Keratinocyte (primary cell): Measurements from ENCODE around the gene ZNF185. TPM values are rescaled to one million over a fixed set of nuclear protein-coding genes. Genes with fewer than 3 reads are reported as not detected.

Experiments used
- DNase-seq: peaks from one replicate; pipeline ENCODE4 v3.0.0-alpha.2; 2011; ENCODE audit warnings: low read depth, missing footprints, low spot score
- FAIRE-seq: peaks from 2 replicates; lab custom pipeline; 2011; peaks lifted over from hg19 to GRCh38; lab: Jason Lieb, UNC
- H2AFZ ChIP-seq: 2 replicates; pipeline ENCODE4 v1.6.0; 2012; ENCODE audit warnings: low read length, control low read depth, inconsistent platforms; ENCODE audit not compliant: control insufficient read depth
- H3K27ac ChIP-seq: 2 replicates; pipeline ENCODE4 v1.5.1; 2011; ENCODE audit warnings: low read length; ENCODE audit not compliant: control insufficient read depth, insufficient read depth
- H3K27me3 ChIP-seq: 3 replicates; pipeline ENCODE4 v1.6.0; 2011; ENCODE audit warnings: low read length; ENCODE audit not compliant: control insufficient read depth, insufficient read depth; ENCODE audit errors: extremely low read depth
- H3K36me3 ChIP-seq, 2 experiments: 2 replicates in 1 of 2; 3 replicates in 1 of 2; pipeline ENCODE4 v1.5.1; 2011; ENCODE audit warnings: low read length in 2 of 2, mild to moderate bottlenecking in 1 of 2; ENCODE audit not compliant: control insufficient read depth in 2 of 2, insufficient read depth in 2 of 2; ENCODE audit errors: extremely low read depth in 1 of 2
- H3K4me1 ChIP-seq: 3 replicates; pipeline ENCODE4 v1.5.1; 2011; ENCODE audit warnings: low read length; ENCODE audit not compliant: control insufficient read depth, insufficient read depth; ENCODE audit errors: extremely low read depth
- H3K4me2 ChIP-seq: 3 replicates; pipeline ENCODE4 v1.6.0; 2011; ENCODE audit warnings: low read depth, low read length; ENCODE audit not compliant: control insufficient read depth, insufficient read depth; ENCODE audit errors: extremely low read depth
- H3K4me3 ChIP-seq, 3 experiments: fragments of 200-600 bp in 1 of 3; sonication (generic) in 1 of 3; 2 replicates in 2 of 3; 3 replicates in 1 of 3; pipeline ENCODE4 v1.5.1; 2011 to 2016; ENCODE audit warnings: low read length in 3 of 3, mild to moderate bottlenecking in 3 of 3, control low read depth in 2 of 3, inconsistent platforms in 1 of 3, low read depth in 1 of 3, mixed read lengths in 1 of 3, mixed run types in 1 of 3, moderate library complexity in 1 of 3; ENCODE audit not compliant: control insufficient read depth in 2 of 3, insufficient read depth in 2 of 3; ENCODE audit errors: extremely low read depth in 1 of 3
- H3K79me2 ChIP-seq: 2 replicates; pipeline ENCODE4 v1.6.0; 2012; ENCODE audit warnings: low read length; ENCODE audit not compliant: control insufficient read depth, insufficient read depth
- H3K9ac ChIP-seq: 3 replicates; pipeline ENCODE4 v1.6.0; 2011; ENCODE audit warnings: low read length; ENCODE audit not compliant: control insufficient read depth, insufficient read depth; ENCODE audit errors: extremely low read depth
- H3K9me1 ChIP-seq: 3 replicates; pipeline ENCODE4 v1.6.0; 2011; ENCODE audit warnings: low read length; ENCODE audit not compliant: control insufficient read depth, insufficient read depth; ENCODE audit errors: extremely low read depth
- H3K9me3 ChIP-seq: 2 replicates; pipeline ENCODE4 v1.5.1; 2012; ENCODE audit warnings: low read depth, low read length; ENCODE audit not compliant: control insufficient read depth
- H4K20me1 ChIP-seq: 3 replicates; pipeline ENCODE4 v1.6.0; 2011; ENCODE audit warnings: low read length; ENCODE audit not compliant: control insufficient read depth, insufficient read depth; ENCODE audit errors: extremely low read depth
- CTCF ChIP-seq, 3 experiments: IDR thresholded peaks in 1 of 3; conservative IDR thresholded peaks in 1 of 3; optimal IDR thresholded peaks in 1 of 3; 2 replicates in 2 of 3; 3 replicates in 1 of 3; pipeline versions ENCODE3 to v1.5.1; 2011; ENCODE audit warnings: low read length in 3 of 3, mild to moderate bottlenecking in 3 of 3, moderate library complexity in 2 of 3, control low read depth in 1 of 3, inconsistent platforms in 1 of 3; ENCODE audit not compliant: insufficient read depth in 2 of 3; ENCODE audit errors: extremely low read depth in 1 of 3
- EZH2 ChIP-seq: IDR thresholded peaks from one replicate; pipeline ENCODE4 v1.6.1; 2012; ENCODE audit warnings: inconsistent platforms, mild to moderate bottlenecking, low read length, moderate library complexity
- dilution Hi-C: fragments of 300-500 bp; cut with MboI; formaldehyde crosslinking; loops from one replicate; pipeline ENCODE4 v1.7.0; 2020; ENCODE audit warnings: low sequenced_read_pairs; ENCODE audit not compliant: extremely low pct_ligation_motif_present
- polyA plus RNA-seq, 5 experiments: library from polyadenylated mRNA; depleted of rRNA in 3 of 5; stranded (reverse) in 3 of 5; stranded (forward) in 1 of 5; unstranded in 1 of 5; fragments of >200 nt; gene quantifications; 1 replicate in 1 of 5; 2 replicates in 3 of 5; 3 replicates in 1 of 5; pipeline versions ENCODE4 v1.2.1 to v1.2.3, GENCODE V29; 2011 to 2012; ENCODE audit warnings: missing spikeins in 2 of 5, low read depth in 1 of 5, low replicate concordance in 1 of 5

The ZNF185 gene
- polyA plus RNA-seq, 1 donor (not counting 4 experiments of a cell fraction or from before 2014, with no cell fraction given): 55.6 TPM

GRCh38 chrX:152926279-152926678, 28.4 kb downstream of the ZNF185 start:
- Histone ChIP-seq H3K9me3 (no peaks in the 10 kb centered on the region), H3K27me3 (no peaks in the 10 kb centered on the region), H3K4me2 (no peak overlapping the region), H3K4me1 (peaks cover 3% of the 10 kb centered on the region), H3K27ac (no peak overlapping the region), H3K4me3 (no peak overlapping the region), H3K36me3 (peaks cover 0 to 2% of the 10 kb centered on the region in 2 experiments), H3K9me1 (no peaks in the 10 kb centered on the region), H3K79me2 (no peaks in the 10 kb centered on the region), H4K20me1 (no peaks in the 10 kb centered on the region), H3K9ac (no peak overlapping the region), H2AFZ (no peak overlapping the region)
- TF ChIP-seq EZH2 (no peak), CTCF (optimal IDR thresholded peaks at IDR 0.05 in 1 of 3, IDR thresholded peaks at IDR 0.05 in 1 of 3, conservative IDR thresholded peaks at IDR 0.05 in 1 of 3; ENCODE audit: extremely low read depth in 1 of 3, insufficient read depth in 2 of 3, low read length in 3 of 3) (peak in 2 of 3 experiments; percentile 50 to 62)
- FAIRE-seq: peak; percentile 36
- dilution Hi-C loops: no loop called here
- DNase-seq: peak; percentile 21

GRCh38 chrX:152926923-152927322, 29.1 kb downstream of the ZNF185 start:
- Histone ChIP-seq H3K36me3 (peaks cover 0 to 2% of the 10 kb centered on the region in 2 experiments), H3K27ac (no peak overlapping the region), H3K4me3 (no peak overlapping the region), H3K4me1 (peaks cover 3% of the 10 kb centered on the region), H3K4me2 (no peak overlapping the region), H3K9me1 (no peaks in the 10 kb centered on the region), H2AFZ (no peak overlapping the region), H3K9ac (no peak overlapping the region), H3K79me2 (no peaks in the 10 kb centered on the region), H3K9me3 (no peaks in the 10 kb centered on the region), H3K27me3 (no peaks in the 10 kb centered on the region), H4K20me1 (no peaks in the 10 kb centered on the region)
- TF ChIP-seq CTCF (optimal IDR thresholded peaks at IDR 0.05 in 1 of 3, IDR thresholded peaks at IDR 0.05 in 1 of 3, conservative IDR thresholded peaks at IDR 0.05 in 1 of 3; ENCODE audit: extremely low read depth in 1 of 3, insufficient read depth in 2 of 3, low read length in 3 of 3): no peak
- TF ChIP-seq EZH2: no peak
- DNase-seq (no peak), FAIRE-seq (no peak)
- dilution Hi-C loops: no loop called here
